Fibroblast of skin of right biceps (primary cell): ENCODE measurements around the gene COX6A1.

ENCODE experiments used
- DNase-seq: peaks from one replicate; pipeline ENCODE4 v3.0.0-alpha.2; 2013

The COX6A1 gene

GRCh38 chr12:120437735-120438494, at the start of gene COX6A1:
Gene COX6A1 (plus strand): TSS chr12:120438113. CDS start chr12:120438127, 14 bp downstream.
- DNase-seq: peak; percentile 95

GRCh38 chr12:120388691-120389481, 49.0 kb upstream of the COX6A1 start:
- DNase-seq: no peak

- no peak for DNase-seq
These were observed 47.3 kb upstream of the COX6A1 start for GRCh38 chr12:120390540-120391120.

GRCh38 chr12:120394483-120395367, 43.2 kb upstream of the COX6A1 start:
- DNase-seq: no peak

- no peak for DNase-seq
These were observed 39.9 kb upstream of the COX6A1 start for GRCh38 chr12:120397824-120398540.

GRCh38 chr12:120399531-120399930, 38.4 kb upstream of the COX6A1 start:
- DNase-seq: peak; percentile 27

GRCh38 chr12:120402217-120402616, 35.7 kb upstream of the COX6A1 start:
- DNase-seq: no peak

- no peak for DNase-seq
These were observed 34.0 kb upstream of the COX6A1 start for GRCh38 chr12:120403869-120404268.

- peak; percentile 5 for DNase-seq
These were observed 33.6 kb upstream of the COX6A1 start for GRCh38 chr12:120404271-120404670.

- DNase-seq: no peak
These were observed 31.8 kb upstream of the COX6A1 start for GRCh38 chr12:120406069-120406468.

- no peak for DNase-seq
These were observed 31.4 kb upstream of the COX6A1 start for GRCh38 chr12:120406553-120406952.

- no peak for DNase-seq
These were observed 29.1 kb upstream of the COX6A1 start for GRCh38 chr12:120408771-120409170.

GRCh38 chr12:120412421-120412820, 25.5 kb upstream of the COX6A1 start:
- DNase-seq: no peak

- no peak for DNase-seq
These were observed 23.8 kb upstream of the COX6A1 start for GRCh38 chr12:120413901-120414695.

GRCh38 chr12:120416490-120417216, 21.3 kb upstream of the COX6A1 start:
- no peak for DNase-seq

GRCh38 chr12:120417917-120418580, 19.9 kb upstream of the COX6A1 start:
- no peak for DNase-seq

GRCh38 chr12:120421701-120422100, 16.2 kb upstream of the COX6A1 start:
- DNase-seq: no peak

GRCh38 chr12:120422892-120423456, 14.9 kb upstream of the COX6A1 start:
- DNase-seq: no peak

- DNase-seq: no peak
These were observed 12.1 kb upstream of the COX6A1 start for GRCh38 chr12:120425797-120426196.
